ENCODE measurements around the gene CYP2J2. TPM values are rescaled to one million over a fixed set of nuclear protein-coding genes. Genes with fewer than 3 reads are reported as not detected.

Gene CYP2J2
- 1.0 and 1.4 TPM in 2 replicates for total RNA-seq

DNA sequence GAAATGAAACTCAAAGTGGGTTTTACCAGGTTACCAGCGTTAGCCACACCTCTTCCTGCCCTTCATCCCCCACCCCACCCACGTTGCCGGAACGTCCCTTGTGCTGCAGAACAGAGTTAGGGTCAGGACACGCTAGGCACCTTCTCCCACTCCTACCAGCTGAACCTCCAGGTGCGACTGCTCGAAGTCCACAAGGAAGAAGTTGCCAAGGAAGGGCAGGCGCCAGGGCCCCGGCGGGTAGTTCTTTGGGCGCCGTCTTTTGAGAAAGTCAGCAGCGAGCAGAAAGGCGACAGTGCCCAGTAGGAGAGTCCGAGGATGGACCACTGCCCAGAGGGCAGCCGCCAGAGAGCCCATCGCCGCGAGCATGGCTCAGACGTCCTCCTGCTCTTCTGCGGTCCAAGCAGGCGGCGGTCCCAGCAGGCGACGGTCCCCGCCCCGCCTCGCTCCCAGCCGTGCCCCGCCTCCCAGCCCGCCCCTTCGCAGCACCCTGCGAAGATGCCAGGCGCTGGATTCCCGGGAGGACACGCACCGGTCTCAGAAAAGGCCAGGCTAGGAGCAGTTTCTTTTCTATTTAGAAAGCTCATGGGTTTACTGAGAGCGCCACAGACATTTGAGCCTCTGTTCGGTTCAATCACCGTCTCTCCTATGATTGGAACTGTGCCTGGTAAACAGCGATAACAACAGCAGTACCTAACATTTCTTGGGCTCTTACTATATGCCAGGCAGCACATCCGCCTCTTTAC, at the start of gene CYP2J2:
Gene CYP2J2, minus strand, starts transcription at position 393 of the 743 bp plus-strand sequence. Its CDS starts 27 bp downstream, at position 366.

Other genes with a start within 250 kb of the CYP2J2 start
- under 0.01 TPM in 1 of 2 replicates, not detected in the other for gene HOOK1, start 111.8 kb downstream of the CYP2J2 start, total RNA-seq
- gene C1orf87, start 147.0 kb upstream of the CYP2J2 start, total RNA-seq = 1.0 TPM in 1 of 2 replicates, not detected in the other

All from epithelial cell of alveolus of lung (primary cell).